GM12878 (cell line): Measurements from ENCODE around the gene ACTR5. TPM values are rescaled to one million over a fixed set of nuclear protein-coding genes. Genes with fewer than 3 reads are reported as not detected.
A peak's percentile ranks its signal among the peaks of the same experiment; 100 is the strongest.

Experiments
- BHLHE40 ChIP-seq, 2 experiments: fragments of 450-650 bp in 1 of 2; IDR thresholded peaks; 2 replicates each; pipeline ENCODE4 v1.6.1; 2011 to 2017; ENCODE audit warnings: low read depth in 2 of 2, borderline replicate concordance in 1 of 2, improper control_type of control experiment in 1 of 2, low read length in 1 of 2, mild to moderate bottlenecking in 1 of 2
- CBX5 ChIP-seq: sonication (generic); IDR thresholded peaks from 2 replicates; pipeline ENCODE4 v1.6.1; 2016; ENCODE audit warnings: low read depth, moderate library complexity, mild to moderate bottlenecking, inconsistent platforms
- CEBPB ChIP-seq, 2 experiments: fragments of 150-350 bp in 1 of 2; IDR thresholded peaks; 2 replicates each; pipeline ENCODE4 v1.6.1; 2012 to 2014; ENCODE audit warnings: low read depth in 2 of 2, low read length in 2 of 2, borderline replicate concordance in 1 of 2, inconsistent platforms in 1 of 2
- CTCF ChIP-seq, 3 experiments: IDR thresholded peaks in 2 of 3; conservative IDR thresholded peaks in 1 of 3; 2 replicates each; pipeline ENCODE4 v1.5.1; 2011; ENCODE audit warnings: low read depth in 3 of 3, low read length in 3 of 3, mild to moderate bottlenecking in 3 of 3, control low read depth in 2 of 3, moderate library complexity in 2 of 3, inconsistent platforms in 1 of 3, mixed read lengths in 1 of 3; ENCODE audit not compliant: control insufficient read depth in 2 of 3, insufficient read depth in 1 of 3; ENCODE audit errors: extremely low read depth in 1 of 3
- ESRRA ChIP-seq: IDR thresholded peaks from 2 replicates; pipeline ENCODE4 v1.6.1; 2012; ENCODE audit warnings: mild to moderate bottlenecking, low read length, improper control_type of control experiment
- GATAD2B ChIP-seq: fragments of 450-650 bp; conservative IDR thresholded peaks from 2 replicates; pipeline ENCODE4 v1.6.1; 2017; ENCODE audit warnings: low read depth, mild to moderate bottlenecking, moderate library complexity
- IKZF1 ChIP-seq: fragments of 450-650 bp; conservative IDR thresholded peaks from 2 replicates; pipeline ENCODE4 v1.6.1; 2017; ENCODE audit warnings: antibody characterized with exemption, mild to moderate bottlenecking
- IRF5 ChIP-seq: fragments of 450-650 bp; IDR thresholded peaks from 2 replicates; pipeline ENCODE4 v1.6.1; 2017; ENCODE audit warnings: borderline replicate concordance
- JUND ChIP-seq: IDR thresholded peaks from 2 replicates; pipeline ENCODE4 v1.6.1; 2012; ENCODE audit warnings: low read depth, mild to moderate bottlenecking, low read length, improper control_type of control experiment, moderate library complexity
- MXI1 ChIP-seq: fragments of 150-350 bp; IDR thresholded peaks from 2 replicates; pipeline ENCODE4 v1.6.1; 2011; ENCODE audit warnings: low read depth, mild to moderate bottlenecking, inconsistent platforms, low read length, improper control_type of control experiment
- NFIC ChIP-seq: IDR thresholded peaks from 2 replicates; pipeline ENCODE4 v1.6.1; 2012; ENCODE audit warnings: low read depth, mild to moderate bottlenecking, inconsistent platforms, low read length, moderate library complexity
- NFYA ChIP-seq: IDR thresholded peaks from 2 replicates; pipeline ENCODE4 v1.6.1; 2011; ENCODE audit warnings: low read depth, mild to moderate bottlenecking, low read length, improper control_type of control experiment, borderline replicate concordance
- RAD21 ChIP-seq: IDR thresholded peaks from 2 replicates; pipeline ENCODE4 v1.6.1; 2011; ENCODE audit warnings: mild to moderate bottlenecking, low read depth, low read length, moderate library complexity; ENCODE audit not compliant: insufficient read depth
- SMAD5 ChIP-seq: IDR thresholded peaks from 2 replicates; pipeline ENCODE4 v1.6.1; 2016; ENCODE audit warnings: antibody characterized with exemption, low read depth
- SMARCA5 ChIP-seq: fragments of 450-650 bp; IDR thresholded peaks from 2 replicates; pipeline ENCODE4 v1.6.1; 2017; ENCODE audit warnings: mild to moderate bottlenecking
- TBL1XR1 ChIP-seq: IDR thresholded peaks from 2 replicates; pipeline ENCODE4 v1.6.1; 2012; ENCODE audit warnings: low read depth, low read length, improper control_type of control experiment
- polyA plus RNA-seq, 11 experiments: library from polyadenylated mRNA; depleted of rRNA in 4 of 11; unstranded in 6 of 11; stranded (reverse) in 5 of 11; fragments of >200 nt; fragmentation: Nextera tagmentation in 4 of 11; fragmentation: Illumina TruSeq in 1 of 11; extraction: Ambion mirVana in 4 of 11; extraction: Trizol in 1 of 11; gene quantifications; 1 replicate in 1 of 11; 2 replicates in 10 of 11; pipeline versions ENCODE4 v1.2.1 to v1.2.3, GENCODE V29; 2011 to 2016; ENCODE audit warnings: inconsistent platforms in 2 of 11, missing spikeins in 2 of 11, low read depth in 1 of 11
- total RNA-seq, 4 experiments: library from RNA; depleted of rRNA in 3 of 4; stranded (reverse); fragments of >200 nt in 3 of 4; fragmentation: Illumina TruSeq in 1 of 4; extraction: Trizol in 1 of 4; gene quantifications; 2 replicates each; pipeline versions ENCODE4 v1.2.1 to v1.2.3, GENCODE V29; 2013 to 2021

ACTR5 gene
- total and polyA plus RNA-seq, 10 of the 15 experiments (the other 5 are each of a cell fraction or from before 2014, with no cell fraction given) = 0.52 to 14.7 (median 8.8) TPM

- no peak for TF ChIP-seq IRF5
- TF ChIP-seq GATAD2B = peak; percentile 75; the same call in 1 of the 2 replicates
- no peak for TF ChIP-seq TBL1XR1
- no peak for TF ChIP-seq NFYA
- TF ChIP-seq CEBPB (IDR thresholded peaks at IDR 0.05; ENCODE audit: borderline replicate concordance in 1 of 2, low read depth in 2 of 2, low read length in 2 of 2) = no peak
- peak; percentile 37; the same call in 1 of the 2 replicates for TF ChIP-seq SMARCA5
- no peak for TF ChIP-seq CBX5
- peak; percentile 48; the same call in 1 of the 2 replicates for TF ChIP-seq ESRRA
- TF ChIP-seq JUND = no peak
- peak; percentile 34 to 39 (median 35); a peak in 5 of 6 replicates for TF ChIP-seq CTCF (IDR thresholded peaks at IDR 0.05 in 2 of 3, conservative IDR thresholded peaks at IDR 0.05 in 1 of 3; ENCODE audit: control insufficient read depth in 2 of 3, extremely low read depth in 1 of 3, insufficient read depth in 1 of 3, low read depth in 3 of 3, low read length in 3 of 3)
- TF ChIP-seq SMAD5 = no peak
- TF ChIP-seq RAD21 = peak; percentile 4; the same call in 1 of the 2 replicates
- no peak for TF ChIP-seq NFIC
- TF ChIP-seq IKZF1 = peak; percentile 50; the same call in 1 of the 2 replicates
- peak in 1 of 2 experiments; percentile 71; a peak in 2 of 4 replicates for TF ChIP-seq BHLHE40 (IDR thresholded peaks at IDR 0.05; ENCODE audit: borderline replicate concordance in 1 of 2, low read depth in 2 of 2, low read length in 1 of 2)
- peak; percentile 22; the same call in 1 of the 2 replicates for TF ChIP-seq MXI1
Measured at GRCh38 chr20:38805958-38806854, 57.9 kb downstream of the ACTR5 start (continued).
